DMS 273 (cell line): ENCODE data around the gene SRC.

Experiments used
- DNase-seq: peaks from one replicate; lab custom pipeline; 2025; ENCODE audit not compliant: unreplicated experiment; lab: John Stamatoyannopoulos, UW

SRC gene

DNA sequence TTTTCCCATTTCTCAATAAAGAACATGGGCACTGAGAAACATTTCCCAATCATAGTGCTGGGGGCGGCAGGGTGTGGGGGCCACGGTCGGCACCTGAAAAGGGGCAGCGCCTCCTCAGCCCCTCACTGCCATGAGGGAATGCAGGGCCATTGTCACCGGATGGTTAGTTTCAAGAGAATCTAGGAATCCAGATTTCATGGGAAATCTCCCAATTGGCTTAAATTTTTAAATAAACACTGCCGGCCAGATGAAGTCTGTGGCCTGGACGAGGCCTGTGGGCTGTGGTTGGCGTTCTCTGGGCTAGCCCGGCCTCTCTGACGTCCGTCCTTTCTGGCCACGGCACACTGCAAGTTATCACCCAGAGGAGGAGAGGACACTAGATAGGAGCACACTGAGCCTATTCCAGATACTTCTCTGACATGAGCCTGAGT lies 30.9 kb upstream of the SRC start:
- DNase-seq, result no peak

DNA sequence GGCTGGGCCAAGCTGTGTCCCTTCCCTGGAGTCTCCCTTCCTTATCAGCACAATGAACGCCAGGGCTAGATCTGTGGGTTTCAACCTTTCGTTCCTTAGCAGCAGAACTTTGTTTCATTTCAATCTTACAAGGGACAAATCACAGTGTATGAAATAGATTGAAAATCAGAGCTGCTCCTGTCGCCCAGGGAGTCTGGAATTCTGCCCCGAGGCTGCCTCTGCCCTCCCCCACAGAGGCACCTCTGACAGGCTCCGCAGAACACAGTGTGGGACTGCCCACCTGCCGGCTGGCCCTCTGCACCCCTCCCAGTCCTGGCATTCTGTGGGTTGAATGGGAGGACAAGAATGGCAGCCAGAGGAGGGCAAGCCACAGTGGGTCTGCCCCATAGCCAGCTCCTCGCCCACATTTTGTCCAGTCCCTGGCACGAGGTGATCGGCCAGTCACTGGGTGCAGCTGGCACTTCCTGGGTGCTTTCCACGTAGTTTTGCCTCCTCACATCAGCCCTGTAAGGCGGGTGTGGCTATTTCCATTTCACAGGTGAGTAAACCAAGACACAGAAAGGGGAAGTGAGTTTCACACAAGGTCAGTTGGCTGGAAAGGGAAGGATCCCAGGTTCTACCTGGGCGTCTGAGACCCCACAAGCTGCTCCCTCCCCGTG lies 30.4 kb upstream of the SRC start:
- DNase-seq, result no peak

DNA sequence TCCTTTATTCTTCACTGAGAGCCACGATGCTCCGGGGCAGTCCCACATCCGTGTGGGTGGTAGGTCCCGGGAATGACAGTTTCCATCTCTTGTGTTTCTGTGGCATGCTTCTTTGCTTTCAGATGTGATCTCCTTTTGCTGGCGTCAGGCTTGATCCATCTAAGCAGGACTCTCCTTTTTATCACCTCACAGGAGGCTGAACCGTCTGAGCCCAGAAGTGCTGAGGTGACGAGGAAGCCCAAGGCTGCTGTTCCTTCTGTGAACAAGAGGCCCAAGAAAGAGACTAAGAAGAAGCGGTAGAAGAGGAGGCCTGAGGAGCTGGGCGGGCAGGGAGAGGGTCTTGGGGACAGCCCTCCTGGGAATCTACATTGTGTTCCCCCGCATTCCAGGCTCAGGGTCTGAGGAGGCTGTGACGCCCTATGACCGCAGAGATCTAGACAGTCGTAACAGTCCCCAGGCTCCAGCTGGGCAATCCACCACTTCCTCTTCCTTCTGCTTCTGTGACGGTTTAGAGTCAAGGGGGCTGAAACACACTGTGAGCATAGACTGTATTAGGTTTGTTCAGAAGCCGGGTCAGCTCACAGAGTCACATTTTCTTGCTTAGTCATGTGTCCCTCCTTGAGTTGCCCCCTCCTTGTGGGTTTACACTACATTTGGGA lies 29.7 kb upstream of the SRC start:
- no peak for DNase-seq

GRCh38 chr20:37316775-37317170 lies 29.2 kb upstream of the SRC start:
- no peak for DNase-seq

DNA sequence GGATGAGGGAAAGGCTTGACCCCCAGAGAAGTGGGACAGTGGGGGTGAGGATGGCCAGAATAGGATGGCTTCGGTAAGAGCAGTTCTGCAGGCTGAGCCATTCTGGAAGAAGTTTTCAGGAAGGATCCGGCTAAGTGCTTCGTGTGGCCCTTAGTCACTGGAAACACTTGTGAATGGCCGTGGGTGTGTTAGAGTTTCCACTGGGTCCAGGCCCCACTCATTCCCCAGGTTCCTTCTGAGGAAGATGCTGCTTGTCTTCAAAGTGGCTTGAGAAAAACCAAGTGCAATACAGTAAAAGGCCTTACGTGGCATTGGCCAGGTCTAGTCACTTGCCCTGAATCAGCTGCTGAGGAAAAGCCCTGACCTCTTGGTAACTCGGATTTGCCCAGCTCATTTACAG lies 28.6 kb upstream of the SRC start:
- no peak for DNase-seq

DNA sequence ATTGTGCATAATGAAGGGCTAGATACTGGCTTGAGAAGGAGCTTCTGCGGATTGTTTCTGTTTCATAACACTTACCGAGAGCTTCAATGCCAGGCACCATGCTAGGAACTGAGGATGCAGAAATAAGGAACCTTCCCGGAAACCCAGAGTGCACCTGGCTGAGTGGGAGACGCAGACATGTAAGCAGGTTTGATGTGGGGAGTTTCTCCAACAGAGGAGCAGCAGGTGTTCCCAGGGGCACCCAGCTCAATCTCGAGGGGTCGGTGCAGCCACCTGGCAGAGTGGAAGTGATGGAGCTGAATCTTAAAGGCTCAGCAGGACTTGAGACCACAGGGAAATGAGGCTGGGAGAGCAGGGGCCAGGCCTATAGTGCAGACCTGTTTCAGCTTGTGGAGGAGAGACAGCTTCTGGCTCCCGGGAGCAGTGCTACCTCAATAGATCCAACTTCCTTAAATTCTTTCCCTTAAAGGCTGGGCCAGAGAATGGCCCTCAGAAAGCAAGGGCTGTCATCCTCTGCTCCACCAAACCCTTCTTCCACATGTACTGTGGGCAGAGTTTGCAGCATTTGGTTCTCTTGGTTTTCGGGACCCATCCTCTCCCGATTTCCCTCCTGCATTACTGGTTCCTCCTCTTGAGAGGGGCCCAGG lies 27.8 kb upstream of the SRC start:
- DNase-seq, result no peak

DNA sequence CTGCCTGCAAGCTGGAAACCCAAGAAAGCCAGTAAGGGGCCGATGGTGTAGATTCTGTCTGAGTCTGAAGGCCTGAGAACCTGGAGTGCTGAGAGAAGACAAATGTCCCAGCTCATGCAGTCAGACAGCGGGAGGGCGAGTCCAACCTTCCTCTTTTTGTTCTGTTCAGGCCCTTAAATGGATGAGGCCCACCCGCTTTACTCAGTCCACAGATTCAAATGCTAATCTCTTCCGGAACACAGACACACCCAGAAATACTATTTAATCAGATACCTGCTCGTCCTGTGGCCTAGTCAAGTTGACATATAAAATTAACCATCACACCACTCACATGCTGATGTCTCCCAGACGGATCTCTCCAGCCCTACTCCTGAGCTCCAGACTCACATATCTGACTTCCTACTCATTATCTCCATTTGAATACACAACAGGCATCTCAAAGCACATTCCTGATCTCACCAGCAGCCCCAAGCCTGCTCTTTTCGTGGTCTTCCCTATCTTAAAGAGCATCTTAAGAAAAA lies 26.7 kb upstream of the SRC start:
- DNase-seq, result no peak

DNA sequence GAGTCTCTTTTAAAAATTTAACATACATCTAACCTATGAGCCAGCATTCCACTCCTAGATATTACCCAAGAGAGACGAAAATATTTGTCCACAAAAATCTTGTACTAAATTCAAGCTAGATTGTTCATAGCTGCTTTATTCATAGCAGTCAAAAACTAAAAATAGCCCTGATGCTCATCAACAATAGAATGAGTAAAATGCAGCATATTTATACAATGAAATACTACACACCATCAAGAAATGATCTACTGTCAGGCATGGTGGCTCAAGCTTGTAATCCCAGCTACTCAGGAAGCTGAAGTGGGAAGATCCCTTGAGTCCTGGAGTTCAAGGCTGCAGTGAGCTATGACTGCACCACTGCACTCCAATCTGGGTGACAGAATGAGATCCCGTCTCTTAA lies 22.0 kb upstream of the SRC start:
- no peak for DNase-seq

- no peak for DNase-seq
Observed at GRCh38 chr20:37325206-37325605, 20.7 kb upstream of the SRC start.

GRCh38 chr20:37326666-37327065 lies 19.3 kb upstream of the SRC start:
- no peak for DNase-seq

GRCh38 chr20:37327748-37328147 lies 18.2 kb upstream of the SRC start:
- DNase-seq, result no peak

GRCh38 chr20:37328149-37328945 lies 17.6 kb upstream of the SRC start:
- no peak for DNase-seq

GRCh38 chr20:37329481-37330165 lies 16.3 kb upstream of the SRC start:
- no peak for DNase-seq

DNA sequence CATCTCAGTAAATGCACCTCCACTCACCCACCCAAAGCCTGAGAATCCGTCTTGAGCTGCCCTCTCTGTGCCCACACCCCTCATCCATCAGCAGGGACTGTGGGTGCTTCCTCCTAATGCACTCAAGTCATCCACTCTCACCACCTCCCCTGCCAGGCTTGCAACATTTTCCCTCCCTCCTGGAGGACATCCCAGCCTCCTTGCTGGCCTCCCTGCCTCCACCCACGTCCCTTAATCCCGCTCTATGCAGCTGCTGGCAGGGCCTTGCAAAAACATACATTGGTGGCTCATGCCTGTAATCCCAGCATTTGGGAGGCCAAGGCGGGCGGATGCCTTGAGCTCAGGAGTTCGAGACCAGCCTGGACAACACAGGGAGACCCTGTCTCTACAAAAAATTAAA lies 15.6 kb upstream of the SRC start:
- DNase-seq, result no peak

GRCh38 chr20:37331060-37331857 lies 14.7 kb upstream of the SRC start:
- DNase-seq, result no peak

GRCh38 chr20:37333130-37333847 lies 12.7 kb upstream of the SRC start:
- no peak for DNase-seq

DNA sequence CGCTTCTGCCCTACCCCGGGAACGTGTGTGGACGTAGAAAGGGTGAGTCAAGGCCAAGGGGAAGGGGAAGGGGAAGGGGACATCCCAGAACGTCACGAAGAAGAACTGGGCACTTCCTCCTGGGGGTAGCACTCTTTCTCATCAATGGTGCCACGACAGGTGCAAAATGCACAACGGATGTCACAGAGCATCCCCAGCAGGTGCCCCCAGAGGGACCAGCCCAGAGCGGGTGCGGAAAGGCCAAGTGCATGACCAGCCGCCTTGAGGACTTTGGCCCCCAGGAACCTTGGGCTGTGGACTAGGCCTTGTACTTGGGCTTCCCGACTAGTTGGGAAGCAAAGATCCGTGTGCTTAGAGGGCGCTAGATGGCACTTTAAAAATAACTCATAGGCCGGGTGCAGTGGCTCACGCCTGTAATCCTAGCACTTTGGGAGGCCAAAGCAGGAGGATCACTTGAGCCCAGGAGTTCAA lies 12.1 kb upstream of the SRC start:
- no peak for DNase-seq

GRCh38 chr20:37334450-37334849 lies 11.5 kb upstream of the SRC start:
- no peak for DNase-seq

- DNase-seq, result no peak
Observed at GRCh38 chr20:37335642-37336368, 10.1 kb upstream of the SRC start.
